Activated T-cell treated with anti-CD3 and anti-CD28 coated beads, Interleukin-2, amount 50 U/mL, for 1 hour (primary cell): ENCODE data around the gene BICD2.

Source experiments
- DNase-seq: peaks from one replicate; pipeline ENCODE4 v3.0.0-alpha.2; 2020

The BICD2 gene

GRCh38 chr9:92747459-92748232, 17.0 kb downstream of the BICD2 start:
- no peak for DNase-seq

DNA sequence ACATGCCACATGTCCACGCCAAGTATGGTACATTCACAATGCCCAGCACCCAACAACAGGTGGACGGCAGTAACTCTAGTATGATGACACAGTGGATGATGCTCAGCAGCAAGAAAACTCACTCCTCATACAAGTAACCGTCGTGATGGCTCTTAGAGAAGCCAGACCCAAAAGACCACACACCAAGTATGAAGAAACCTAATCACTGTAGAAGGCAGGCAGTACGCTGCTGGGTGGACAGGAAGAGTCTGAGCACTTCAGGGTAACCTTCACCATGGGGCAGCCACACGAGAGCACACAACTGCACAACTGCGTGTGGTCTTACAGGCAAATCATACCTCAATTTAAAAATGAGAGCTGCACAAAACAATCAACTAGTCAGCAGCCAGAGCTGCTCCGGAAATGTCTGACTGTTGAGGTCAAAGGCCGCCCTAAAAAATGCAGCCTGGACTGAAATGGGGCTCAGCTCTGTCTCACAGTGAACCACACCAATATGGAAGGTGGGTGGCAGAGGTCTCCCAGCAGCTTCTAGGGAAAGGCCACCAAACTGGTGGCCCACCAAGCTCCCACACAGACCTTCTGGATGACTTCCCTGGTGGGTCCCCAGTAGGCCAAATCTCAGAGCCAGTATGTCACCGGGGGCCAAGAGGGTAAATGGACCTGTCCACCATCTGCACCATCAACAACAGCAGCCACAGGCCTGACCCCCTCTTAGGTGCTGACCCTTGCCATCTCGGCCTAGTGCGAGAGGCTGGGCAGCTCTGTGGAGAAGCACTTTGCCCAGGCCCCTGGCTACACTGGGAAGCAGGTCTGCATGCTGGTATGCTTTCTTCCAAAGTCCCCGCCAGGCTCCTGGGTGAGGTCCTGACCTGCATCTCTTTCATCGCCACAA, 17.8 kb downstream of the BICD2 start:
- DNase-seq: no peak

GRCh38 chr9:92745881-92746280, 18.8 kb downstream of the BICD2 start:
- no peak for DNase-seq

DNA sequence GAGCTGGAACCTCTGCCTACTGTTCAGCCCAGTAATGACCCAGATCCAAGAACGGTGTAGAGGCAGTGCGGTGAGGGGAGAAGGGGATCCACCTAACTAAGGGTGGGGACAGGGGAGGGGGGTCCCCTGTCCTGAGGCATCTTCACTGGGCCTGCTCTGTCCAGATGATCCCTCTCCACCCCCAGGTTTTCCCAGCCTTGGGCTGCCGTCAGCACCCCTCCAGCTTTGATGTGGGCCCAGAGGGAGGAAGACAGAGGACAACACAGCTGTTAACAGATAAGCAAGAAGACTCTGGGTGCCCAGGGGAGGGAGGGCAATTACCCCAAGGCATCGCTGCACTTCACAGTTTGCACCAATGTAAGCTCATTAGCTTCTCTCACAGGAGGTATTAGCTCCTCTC, 19.3 kb downstream of the BICD2 start:
- no peak for DNase-seq

- no peak for DNase-seq
Measured at GRCh38 chr9:92740969-92741368, 23.7 kb downstream of the BICD2 start.

GRCh38 chr9:92740446-92740961, 24.1 kb downstream of the BICD2 start:
- no peak for DNase-seq

DNA sequence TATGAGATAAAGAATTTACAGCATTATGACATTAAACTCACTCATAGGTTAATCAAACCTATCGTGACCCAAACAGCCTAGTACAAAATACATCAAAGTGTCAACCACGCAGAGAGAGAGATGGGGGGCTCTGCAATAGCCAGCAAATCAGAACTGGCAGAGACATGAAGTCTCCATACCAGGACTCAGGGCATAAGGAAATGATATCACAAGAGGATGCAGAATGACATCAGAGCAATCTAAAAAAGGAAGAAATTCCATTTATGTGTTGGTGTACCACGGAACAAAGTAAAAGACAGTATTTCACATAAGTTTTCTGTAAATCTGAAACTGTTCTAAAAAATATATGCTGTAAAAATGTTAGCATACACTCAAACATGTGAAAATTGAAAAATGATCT, 24.6 kb downstream of the BICD2 start:
- DNase-seq: no peak

GRCh38 chr9:92739346-92739970, 25.2 kb downstream of the BICD2 start:
- no peak for DNase-seq

DNA sequence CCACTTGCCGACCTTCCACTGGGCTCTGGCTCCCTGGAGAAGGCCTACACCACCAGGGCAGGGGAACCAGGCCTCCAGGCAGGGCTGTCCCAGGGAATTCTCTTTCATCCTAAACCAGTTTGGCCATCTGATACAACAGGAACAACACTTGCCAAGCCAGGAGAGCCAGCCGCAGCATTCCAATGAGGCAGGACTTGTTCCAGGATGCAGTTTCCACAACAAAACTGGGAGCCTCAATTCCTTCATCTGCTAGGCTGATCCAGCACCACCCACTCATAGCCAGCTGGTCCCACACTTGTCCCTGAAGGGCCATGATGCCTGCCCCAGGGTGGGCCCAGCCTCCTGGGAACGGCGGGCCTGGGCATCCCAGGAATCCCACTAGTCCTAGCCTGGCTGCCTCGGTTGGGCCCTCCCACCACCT, 26.0 kb downstream of the BICD2 start:
- DNase-seq: no peak

DNA sequence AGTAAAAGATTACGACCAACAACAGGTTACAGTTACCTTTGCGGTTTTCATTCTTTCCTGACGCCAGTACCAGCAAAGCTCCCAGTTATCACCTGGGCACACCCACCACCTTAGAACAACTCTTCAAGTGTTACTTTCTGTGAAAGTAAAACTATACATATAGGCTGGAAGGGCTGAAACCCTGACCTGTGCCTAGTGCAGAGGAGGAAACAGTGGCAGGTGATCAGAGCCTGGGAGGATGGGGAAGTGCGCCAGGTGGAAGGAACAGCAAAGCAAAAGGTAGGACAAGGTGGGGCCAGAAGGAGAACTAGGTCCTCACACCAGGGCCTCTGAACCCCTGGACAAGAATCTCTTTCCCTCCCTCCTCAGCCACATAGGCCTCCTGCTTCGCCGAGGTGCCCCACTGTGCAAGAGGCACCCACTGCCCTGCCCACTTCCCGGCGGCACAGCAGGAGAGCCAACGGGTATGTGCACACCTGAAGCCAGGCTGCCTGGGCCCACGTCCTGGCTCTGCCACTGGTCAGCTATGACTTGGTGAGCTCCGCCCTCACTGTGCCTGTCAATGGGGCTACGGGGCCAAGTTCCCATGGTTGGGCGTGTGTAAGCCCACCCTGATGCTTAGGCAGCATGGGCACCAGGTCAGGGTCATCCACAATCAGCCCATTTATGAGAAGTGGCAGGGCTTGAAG, 26.9 kb downstream of the BICD2 start:
- DNase-seq: no peak

- DNase-seq: no peak
Measured at GRCh38 chr9:92737216-92737606, 27.4 kb downstream of the BICD2 start.

- no peak for DNase-seq
Measured at GRCh38 chr9:92736563-92737215, 27.9 kb downstream of the BICD2 start.

- no peak for DNase-seq
Measured at GRCh38 chr9:92735636-92736562, 28.7 kb downstream of the BICD2 start.

DNA sequence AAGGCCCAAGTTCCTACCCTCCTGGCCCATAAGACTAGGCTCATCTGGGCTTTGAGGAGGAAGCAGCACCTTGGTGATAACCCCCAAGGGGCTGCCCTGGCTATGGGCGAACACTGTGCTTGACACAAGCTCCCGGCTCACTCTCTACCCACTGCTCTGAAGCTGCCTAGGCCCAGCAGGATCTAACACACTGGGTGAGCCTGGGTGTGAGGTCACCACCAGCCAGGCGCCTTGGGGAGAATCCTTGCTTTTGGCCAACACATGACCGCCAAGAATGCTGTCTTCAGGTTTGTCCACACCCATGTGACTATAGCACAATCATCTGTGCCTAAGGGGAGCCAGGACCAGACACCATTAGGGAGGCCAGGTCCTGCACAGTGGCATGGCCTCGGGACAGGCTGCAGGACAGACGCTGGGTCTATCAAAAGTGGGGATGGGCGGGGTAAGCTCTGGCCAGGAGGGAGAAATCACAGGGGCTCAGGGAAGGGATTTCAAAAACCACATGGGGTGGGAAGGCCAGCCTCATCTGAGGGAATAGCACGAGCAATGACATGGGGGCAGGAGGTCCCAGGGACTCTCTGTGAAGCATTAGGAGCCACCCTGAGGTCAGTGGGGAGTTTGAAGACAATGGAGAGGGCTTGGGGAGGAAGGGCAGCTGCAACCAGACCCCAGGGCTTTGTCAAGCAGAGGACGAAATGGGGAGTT, 29.6 kb downstream of the BICD2 start:
- DNase-seq: no peak

GRCh38 chr9:92730897-92731296, 33.7 kb downstream of the BICD2 start:
- no peak for DNase-seq

DNA sequence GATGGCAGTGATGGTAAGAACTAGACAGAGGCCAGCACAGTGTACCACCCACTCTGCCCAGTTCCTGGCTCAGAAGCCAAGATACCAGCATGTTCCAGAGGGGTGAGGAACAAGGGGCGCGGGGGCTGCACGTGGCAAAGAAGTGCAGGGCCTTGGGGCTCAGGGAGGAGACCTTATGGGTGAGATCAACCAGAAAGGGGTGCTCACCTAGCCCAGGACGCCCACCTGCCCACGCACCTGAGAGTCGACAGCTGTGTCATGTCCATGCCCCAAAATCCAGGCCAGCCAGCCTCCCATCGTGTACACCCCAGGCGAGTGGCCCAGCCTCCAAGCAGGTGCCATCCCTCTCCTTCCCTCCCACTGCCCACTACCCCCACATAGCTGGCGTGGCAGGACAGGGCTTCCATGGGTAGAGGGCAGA, 34.9 kb downstream of the BICD2 start:
- DNase-seq: no peak

DNA sequence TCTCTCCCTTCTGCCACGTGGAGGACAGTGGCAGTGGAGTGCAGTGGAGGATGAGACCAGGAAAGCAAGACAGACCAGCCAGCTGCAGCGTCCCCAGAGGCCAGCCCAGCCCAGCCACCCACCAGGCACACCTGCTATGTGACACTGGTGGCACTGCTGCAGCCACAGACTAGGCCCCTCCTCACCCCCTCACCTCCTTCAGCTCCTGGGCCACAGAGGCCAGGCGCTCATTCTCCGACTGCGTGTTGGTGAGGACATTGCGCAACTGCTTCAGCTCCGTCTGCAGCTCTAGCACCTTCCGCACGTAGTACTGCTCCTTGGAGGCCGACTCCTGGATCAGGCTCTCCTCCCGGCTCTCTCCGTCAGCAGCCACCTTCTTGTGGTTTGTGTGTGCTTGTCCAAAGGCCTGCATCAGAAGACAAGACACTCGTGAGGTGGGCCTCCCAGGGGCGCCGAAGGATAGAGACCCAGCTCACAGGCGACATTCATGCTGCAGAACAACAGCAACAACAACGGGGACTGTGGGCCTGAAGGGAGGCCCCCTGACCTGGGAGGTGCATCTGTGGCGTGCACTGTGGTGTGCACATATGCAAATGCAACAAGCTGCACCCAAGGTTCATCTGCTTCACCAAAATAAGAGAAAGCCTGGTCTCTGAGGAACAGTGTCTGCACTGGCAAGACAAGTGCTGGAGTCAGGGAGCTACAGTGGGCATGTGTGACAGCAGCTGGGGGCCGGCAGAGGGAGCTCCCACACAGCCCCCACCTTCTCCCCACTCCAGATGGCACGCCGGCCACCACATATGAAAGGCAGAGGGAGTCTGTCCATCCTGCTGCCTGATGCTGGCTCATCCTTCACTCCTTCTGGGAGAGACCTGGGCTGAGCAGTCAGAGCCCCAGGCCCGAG, 35.5 kb downstream of the BICD2 start:
- no peak for DNase-seq

GRCh38 chr9:92727716-92728700, 36.6 kb downstream of the BICD2 start:
- no peak for DNase-seq
